HG02678 (cell line): ENCODE data around the gene DDX6.
"Not testable (repeated sequence)": the region's sequence is repeated elsewhere in the genome, so short reads cannot be mapped to it uniquely, and the experiment has no call there.

ENCODE experiments used
- ATAC-seq: cut with Tn5 transposase; IDR thresholded peaks from one replicate; pipeline ENCODE4 v1.9.1; 2021; ENCODE audit warnings: mild to moderate bottlenecking, moderate library complexity; ENCODE audit not compliant: unreplicated experiment

Gene DDX6

GRCh38 chr11:118792570-118793124, 1.7 kb upstream of the DDX6 start:
- ATAC-seq = peak; percentile 69

GRCh38 chr11:118791961-118792569, 1.1 kb upstream of the DDX6 start:
- no peak for ATAC-seq

DNA sequence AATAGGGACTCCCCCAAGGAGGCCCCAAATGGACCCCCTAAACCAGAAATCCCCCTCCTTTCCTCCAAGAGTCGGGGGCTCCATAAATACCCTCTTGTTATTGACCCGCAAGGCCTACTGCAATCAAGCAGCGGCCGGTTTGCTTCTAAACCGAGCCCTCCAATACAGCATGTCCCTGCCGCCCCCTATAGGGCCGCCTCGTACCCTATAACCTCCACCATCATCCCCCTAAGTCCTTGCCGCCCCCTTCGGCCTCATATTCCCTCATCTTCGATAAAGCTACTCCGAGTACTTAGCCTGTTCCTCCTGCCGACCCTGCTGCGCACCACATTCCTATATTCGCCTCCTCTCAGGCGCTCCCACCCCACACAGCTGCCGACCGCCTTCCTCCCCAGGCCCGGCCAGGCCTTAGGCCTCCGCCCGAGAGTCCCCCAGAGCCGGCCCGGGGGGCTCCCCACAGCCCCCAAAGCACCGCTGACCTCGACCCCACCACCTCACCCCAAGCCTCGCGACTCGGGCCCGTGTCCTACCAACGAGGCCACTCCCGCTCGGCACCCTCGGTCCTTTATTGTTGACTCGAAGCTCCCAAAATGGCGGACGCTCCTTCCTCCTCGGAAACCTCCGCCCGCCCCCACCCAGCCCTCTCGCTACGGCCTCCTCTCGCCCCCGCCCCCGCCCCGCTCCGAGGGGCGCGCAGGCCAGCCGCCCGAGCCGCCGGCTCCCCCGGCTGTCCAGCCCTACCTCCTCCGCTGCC, 430 bp downstream of the DDX6 start:
- peak; percentile 28 for ATAC-seq

GRCh38 chr11:118789501-118790356, 1.2 kb downstream of the DDX6 start:
- no peak for ATAC-seq

- no peak for ATAC-seq
These were observed 4.3 kb downstream of the DDX6 start for GRCh38 chr11:118786657-118787056.

DNA sequence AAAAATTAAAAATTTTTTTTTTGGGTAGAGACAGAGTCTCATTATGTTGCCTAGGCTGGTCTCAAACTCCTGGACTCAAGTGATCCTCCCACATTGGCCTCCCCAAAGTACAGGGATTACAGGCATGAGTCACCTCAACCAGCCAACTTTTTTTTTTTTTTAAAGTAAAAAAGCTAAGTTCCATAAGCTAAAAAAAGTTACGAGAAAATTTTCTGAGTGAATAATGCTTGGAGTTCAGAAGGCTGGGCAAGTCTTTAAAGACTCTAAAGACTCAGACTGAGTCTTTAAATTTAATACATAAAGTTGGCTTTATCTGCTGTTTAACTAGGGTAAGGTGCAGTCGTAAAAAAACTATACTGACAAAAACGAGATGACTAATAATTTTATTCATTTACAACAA, 5.6 kb downstream of the DDX6 start:
- no peak for ATAC-seq

DNA sequence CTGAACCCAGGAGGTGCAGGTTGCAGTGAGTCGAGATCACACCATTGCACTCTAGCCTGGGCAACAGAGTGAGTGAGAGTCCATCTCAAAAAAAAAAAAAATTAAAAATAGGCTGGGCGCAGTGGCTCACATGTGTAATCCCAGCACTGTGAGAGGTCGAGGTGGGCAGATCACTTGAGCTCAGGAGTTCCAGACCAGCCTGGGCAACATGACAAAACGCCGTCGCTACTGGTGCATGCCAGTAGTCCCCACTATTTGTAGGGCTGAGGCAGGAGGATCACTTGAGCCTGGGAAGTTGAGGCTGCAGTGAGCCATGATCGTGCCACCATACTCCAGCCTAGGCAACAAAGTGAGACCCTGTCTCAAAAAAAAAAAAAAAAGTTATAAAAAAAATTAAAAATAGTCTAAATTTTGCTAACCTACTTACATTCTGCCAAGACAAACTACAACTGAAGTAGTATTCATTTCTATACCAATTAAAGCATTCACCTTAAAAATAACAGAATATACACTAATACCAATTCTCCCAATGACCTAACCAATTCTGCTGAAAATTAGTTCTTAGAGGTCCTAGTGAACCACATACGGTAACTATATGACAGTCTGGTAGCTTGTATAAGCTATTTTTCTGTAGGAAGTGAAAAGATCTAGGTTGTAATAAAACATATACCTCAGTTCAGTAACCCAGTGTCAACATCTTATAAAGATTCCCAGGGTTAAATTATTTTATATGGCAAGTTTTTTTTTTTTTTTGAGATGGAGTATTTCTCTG, 7.1 kb downstream of the DDX6 start:
- no peak for ATAC-seq

GRCh38 chr11:118783324-118783723, 7.6 kb downstream of the DDX6 start:
- not testable (repeated sequence) for ATAC-seq

- ATAC-seq = no peak
These were observed 12.1 kb downstream of the DDX6 start for GRCh38 chr11:118778898-118779297.

- no peak for ATAC-seq
These were observed 16.9 kb downstream of the DDX6 start for GRCh38 chr11:118774032-118774431.

DNA sequence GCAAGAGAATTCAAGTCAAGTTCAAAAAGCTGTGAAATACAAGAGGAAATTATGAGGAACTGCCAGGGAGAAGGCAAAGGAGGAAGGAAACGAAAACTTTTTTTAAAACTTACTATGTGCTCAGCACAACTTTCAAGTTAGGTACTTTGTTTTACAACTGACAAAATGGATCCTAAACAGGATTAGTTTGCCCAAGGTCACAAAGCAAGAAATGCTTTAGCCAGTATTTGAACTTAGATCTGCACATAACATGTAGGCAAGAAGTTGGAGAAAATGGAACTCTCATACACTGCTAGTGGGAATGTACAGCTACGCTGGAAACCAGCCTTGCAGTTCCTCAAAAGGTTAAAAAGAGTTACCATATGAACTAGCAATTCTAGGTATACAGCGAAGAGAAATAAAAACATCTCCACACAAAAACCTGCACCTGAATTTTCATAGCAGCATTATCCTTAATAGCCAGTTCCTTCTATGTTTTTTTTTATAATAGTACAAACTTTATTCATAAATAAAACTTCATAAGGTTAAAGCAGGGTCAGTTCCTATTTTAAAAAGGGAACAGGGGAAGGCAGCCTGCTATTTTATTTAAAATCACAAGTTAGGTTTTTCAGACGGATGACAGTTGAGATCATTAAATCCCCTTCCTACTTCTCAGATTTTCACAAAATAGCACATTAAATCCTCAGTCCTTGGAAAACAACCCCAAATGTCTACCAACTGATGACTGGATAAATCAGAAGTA, 19.2 kb downstream of the DDX6 start:
- no peak for ATAC-seq

- no peak for ATAC-seq
These were observed 22.3 kb downstream of the DDX6 start for GRCh38 chr11:118768690-118769089.

- no peak for ATAC-seq
These were observed 24.9 kb downstream of the DDX6 start for GRCh38 chr11:118766035-118766434.

- not testable (repeated sequence) for ATAC-seq
These were observed 25.8 kb downstream of the DDX6 start for GRCh38 chr11:118765095-118765691.

GRCh38 chr11:118763041-118763440, 27.9 kb downstream of the DDX6 start:
- no peak for ATAC-seq

DNA sequence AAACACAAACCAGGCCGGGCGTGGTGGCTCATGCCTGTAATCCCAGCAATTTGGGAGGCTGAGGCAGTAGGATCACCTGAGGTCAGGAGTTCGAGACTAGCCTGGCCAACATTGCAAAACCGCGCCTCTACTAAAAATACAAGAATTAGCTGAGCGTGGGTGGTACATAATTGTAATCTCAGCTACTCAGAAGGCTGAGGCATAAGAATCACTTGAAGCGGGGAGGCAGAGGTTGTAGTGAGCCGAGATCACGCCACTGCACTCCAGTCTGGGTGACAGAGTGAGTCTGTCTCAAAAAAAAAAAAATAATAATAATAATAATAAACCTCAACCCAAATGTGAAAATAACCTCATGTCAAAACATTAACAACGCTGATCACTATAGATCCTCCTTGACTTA, 29.0 kb downstream of the DDX6 start:
- not testable (repeated sequence) for ATAC-seq

DNA sequence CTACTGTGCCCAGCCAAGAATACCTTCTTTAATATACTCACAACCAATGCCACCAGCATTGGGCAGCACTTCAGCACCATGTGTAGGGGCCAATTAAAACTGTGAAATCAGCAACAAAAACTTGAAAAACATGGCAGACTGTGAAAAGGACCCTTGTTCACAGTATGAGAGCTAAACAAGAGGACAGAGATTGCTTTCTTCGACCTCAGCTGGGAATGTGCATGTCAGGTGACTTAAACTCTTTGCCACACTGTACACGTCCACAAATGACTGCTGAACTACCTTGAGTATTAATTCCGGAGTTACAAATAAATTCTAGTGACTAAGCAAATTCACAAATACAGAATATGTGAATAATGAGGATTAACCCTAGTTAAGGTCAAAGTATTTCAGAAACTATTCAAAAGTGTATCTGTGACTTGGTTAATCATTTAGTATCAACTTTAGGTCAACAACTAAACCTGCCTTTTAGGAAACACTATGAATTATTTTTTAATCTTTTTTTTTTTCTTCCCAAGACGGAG, 33.0 kb downstream of the DDX6 start:
- no peak for ATAC-seq

DNA sequence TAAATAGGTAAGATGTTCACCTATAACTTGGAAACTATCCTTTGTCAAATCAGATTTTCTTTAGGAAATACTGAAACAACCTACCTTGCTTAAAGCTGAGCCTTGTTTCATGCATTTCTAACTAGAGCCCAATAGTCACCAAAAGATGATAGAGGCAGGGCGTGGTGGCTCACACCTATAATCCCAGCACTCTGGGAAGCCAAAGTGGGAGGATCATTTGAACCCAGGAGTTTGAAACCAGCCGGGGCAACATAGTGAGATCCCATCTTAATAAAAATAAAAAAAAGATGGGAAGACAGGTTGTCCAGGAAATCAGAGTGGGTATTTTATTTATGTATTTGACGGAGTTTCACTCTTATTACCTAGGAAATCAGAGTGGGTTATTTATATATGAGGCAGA, 38.3 kb downstream of the DDX6 start:
- no peak for ATAC-seq

DNA sequence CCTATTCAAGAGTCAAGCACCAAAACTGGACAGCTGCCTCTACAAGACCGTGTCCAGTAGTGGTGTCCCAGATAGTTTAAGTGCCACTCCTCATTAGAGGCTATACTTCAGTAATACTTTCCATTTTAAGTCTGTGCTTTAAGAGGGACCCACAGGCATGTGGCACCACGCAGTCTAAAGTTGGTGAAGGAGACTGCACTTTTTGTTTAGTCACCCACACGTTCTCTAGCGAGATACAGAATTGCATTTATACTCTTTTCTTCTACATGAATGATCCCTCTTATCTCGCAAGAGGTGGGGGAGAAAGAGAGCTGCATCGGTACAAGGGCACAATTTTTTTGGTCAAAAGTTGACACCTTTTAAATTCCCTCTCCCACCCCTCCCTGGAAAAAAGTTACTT, 41.5 kb downstream of the DDX6 start:
- no peak for ATAC-seq
